GM19043 (cell line): ENCODE data around the gene RBCK1.
"Not testable (repeated sequence)": the region's sequence is repeated elsewhere in the genome, so short reads cannot be mapped to it uniquely, and the experiment has no call there.

Source experiments
- ATAC-seq: cut with Tn5 transposase; IDR thresholded peaks from one replicate; pipeline ENCODE4 v1.9.1; 2021; ENCODE audit warnings: low read depth; ENCODE audit not compliant: unreplicated experiment

The RBCK1 gene

GRCh38 chr20:375265-375889 lies 32.7 kb upstream of the RBCK1 start:
- no peak for ATAC-seq

DNA sequence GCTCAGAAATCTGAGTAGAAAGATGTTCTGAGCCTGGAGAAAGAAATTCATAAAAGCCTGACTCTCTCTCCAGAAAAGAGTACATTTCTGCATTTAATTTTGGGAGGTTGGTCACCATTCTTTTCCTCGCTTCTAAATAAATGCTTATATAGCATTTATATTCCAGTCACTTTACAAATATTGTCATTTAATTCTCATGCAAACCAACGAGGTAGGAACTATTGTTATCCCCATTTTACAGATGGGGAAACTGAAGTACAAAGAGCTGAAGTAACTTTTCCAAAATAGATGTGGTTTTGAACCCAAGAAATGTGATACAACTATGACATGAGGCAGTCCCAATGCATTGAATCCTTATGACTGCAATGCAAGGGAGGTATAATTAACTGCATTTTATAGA lies 32.0 kb upstream of the RBCK1 start:
- no peak for ATAC-seq

- no peak for ATAC-seq
Observed at GRCh38 chr20:376750-377149, 31.3 kb upstream of the RBCK1 start.

- not testable (repeated sequence) for ATAC-seq
Observed at GRCh38 chr20:377578-377977, 30.5 kb upstream of the RBCK1 start.

GRCh38 chr20:378961-379336 lies 29.1 kb upstream of the RBCK1 start:
- ATAC-seq: no peak

DNA sequence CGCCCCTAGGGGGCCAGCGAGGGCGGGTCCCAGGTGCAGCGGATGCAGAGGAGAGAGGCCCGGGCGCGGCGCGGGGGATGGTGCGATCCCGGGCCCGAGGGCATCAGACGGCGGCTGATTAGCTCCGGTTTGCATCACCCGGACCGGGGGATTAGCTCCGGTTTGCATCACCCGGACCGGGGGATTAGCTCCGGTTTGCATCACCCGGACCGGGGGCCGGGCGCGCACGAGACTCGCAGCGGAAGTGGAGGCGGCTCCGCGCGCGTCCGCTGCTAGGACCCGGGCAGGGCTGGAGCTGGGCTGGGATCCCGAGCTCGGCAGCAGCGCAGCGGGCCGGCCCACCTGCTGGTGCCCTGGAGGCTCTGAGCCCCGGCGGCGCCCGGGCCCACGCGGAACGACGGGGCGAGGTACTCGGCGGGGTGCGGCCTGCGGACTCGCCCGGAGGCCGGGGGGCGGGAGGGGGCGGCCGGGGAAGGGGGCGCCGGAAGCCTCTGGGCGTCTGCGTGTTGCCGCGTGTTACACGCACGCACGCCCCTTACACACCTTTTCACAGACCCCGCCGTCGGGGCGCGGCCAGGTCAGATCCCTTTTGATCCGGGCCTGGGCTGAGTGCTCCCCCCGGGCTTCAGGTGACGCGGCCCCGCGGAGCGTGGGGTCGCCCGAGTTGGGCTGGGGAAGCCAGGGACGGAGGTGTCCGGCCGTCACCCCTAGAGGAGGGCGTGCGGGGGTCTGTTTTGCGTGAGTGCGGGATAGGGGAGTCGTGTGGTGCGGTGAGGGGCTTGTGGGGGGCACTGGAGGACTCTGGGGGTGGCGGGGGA lies 27.1 kb upstream of the RBCK1 start:
- peak; percentile 38 for ATAC-seq

GRCh38 chr20:381581-382290 lies 26.4 kb upstream of the RBCK1 start:
- peak; percentile 54 for ATAC-seq

- ATAC-seq: no peak
Observed at GRCh38 chr20:382291-383115, 25.6 kb upstream of the RBCK1 start.

- ATAC-seq: no peak
Observed at GRCh38 chr20:383889-384288, 24.2 kb upstream of the RBCK1 start.

DNA sequence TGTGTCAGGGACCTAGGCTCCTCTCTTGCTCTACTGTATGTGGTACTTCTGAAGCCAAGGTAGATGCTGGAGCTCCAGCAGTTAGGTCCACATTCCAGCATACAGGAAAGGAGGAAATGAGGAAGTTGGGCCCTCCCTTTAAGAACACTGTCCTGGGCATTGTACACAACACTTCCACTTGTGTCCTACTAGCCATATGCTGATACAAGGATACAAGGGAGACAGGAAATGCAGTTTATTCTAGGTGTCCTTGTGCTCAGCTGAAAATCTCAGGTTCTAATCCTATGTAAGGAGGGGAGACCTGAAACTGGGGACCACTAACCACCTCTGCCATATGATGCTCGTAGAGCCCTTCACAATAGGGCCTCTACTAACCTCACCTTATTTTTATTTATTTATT lies 23.4 kb upstream of the RBCK1 start:
- ATAC-seq: no peak

- ATAC-seq: no peak
Observed at GRCh38 chr20:385448-385847, 22.7 kb upstream of the RBCK1 start.

DNA sequence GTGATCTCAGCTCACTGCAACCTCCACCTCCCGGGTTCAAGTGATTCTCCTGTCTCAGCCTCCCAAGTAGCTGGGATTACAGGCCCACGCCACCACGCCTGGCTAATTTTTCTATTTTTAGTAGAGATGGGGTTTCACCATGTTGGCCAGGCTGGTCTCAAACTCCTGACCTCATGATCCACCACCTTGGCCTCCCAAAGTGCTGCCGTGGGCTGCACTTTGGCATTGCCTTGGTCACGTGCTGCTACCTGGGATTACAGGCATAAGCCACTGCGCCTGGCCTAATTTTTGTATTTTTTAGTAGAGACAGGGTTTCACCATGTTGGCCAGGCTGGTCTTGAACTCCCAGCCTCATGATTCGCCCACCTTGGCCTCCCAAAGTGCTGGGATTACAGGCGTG lies 21.5 kb upstream of the RBCK1 start:
- not testable (repeated sequence) for ATAC-seq

DNA sequence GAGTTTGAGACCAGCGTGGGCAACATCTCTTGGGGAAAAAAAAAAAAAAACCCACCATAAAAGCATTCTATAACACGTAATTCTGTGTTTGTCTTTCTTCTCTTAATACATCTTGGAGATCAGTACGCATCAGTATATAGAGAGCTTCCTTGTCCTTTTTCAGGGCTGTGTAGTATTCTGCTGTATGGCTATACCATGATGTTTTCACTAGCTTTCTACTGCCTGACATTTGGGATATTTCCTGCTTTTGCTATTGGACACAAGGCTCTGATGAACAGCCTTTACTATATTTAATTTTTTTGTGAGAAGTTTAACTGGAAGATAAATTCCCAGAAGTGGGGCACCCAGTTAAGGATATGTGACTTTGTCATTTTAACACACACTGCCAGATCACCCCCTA lies 20.6 kb upstream of the RBCK1 start:
- no peak for ATAC-seq

- no peak for ATAC-seq
Observed at GRCh38 chr20:388034-388994, 19.8 kb upstream of the RBCK1 start.

- no peak for ATAC-seq
Observed at GRCh38 chr20:389220-389619, 18.9 kb upstream of the RBCK1 start.

DNA sequence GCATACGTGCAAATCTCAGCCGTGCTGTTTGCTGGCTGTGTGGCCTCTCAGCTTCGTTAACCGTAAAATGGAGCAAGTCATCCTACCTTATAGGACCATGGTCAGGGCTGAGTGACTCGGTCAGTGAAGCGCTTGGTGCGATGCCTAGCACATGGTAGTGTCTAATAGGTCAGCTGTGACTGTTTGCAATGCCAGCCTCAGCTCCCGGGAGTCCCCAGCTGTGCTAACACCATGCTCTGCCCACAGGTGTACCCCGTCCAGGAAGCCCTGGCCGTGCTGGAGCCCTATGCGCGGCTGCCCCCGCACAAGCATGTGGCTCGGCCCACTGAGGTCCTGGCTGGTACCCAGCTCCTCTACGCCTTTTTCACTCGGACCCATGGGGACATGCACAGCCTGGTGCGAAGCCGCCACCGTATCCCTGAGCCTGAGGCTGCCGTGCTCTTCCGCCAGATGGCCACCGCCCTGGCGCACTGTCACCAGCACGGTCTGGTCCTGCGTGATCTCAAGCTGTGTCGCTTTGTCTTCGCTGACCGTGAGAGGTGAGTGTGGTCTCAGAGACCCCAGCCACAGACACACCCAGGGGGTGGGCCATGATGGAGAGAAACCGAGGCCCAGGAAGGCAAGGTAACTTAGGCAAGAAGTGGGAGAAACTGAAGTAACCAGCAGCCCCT lies 16.9 kb upstream of the RBCK1 start:
- ATAC-seq: no peak

DNA sequence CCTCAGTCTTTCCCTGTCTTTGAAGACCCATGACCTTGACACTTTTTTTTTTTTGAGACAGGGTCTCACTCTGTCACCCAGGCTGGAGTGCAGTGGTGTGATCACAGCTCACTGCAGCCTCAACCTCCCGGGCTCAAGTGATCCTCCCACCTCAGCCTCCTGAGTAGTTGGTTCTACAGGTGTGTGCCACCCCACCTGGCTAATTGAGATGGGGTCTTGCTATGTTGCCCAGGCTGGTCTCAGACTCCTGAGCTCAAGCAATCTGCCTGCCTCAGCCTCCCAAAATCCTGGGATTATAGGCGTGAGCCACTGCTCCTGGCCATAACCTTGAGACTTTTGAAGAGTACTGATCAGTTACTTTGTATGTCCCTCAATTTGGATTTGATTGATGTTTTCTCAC lies 14.8 kb upstream of the RBCK1 start:
- not testable (repeated sequence) for ATAC-seq

DNA sequence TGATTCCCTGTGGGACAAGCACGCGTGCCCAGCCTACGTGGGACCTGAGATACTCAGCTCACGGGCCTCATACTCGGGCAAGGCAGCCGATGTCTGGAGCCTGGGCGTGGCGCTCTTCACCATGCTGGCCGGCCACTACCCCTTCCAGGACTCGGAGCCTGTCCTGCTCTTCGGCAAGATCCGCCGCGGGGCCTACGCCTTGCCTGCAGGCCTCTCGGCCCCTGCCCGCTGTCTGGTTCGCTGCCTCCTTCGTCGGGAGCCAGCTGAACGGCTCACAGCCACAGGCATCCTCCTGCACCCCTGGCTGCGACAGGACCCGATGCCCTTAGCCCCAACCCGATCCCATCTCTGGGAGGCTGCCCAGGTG lies 11.9 kb upstream of the RBCK1 start:
- ATAC-seq: no peak
